HG03571 (cell line): ENCODE results near the gene MIS12.

ENCODE experiments used
- ATAC-seq: cut with Tn5 transposase; IDR thresholded peaks from one replicate; pipeline ENCODE4 v1.9.1; 2021; ENCODE audit not compliant: unreplicated experiment

Gene MIS12, protein sequence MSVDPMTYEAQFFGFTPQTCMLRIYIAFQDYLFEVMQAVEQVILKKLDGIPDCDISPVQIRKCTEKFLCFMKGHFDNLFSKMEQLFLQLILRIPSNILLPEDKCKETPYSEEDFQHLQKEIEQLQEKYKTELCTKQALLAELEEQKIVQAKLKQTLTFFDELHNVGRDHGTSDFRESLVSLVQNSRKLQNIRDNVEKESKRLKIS

DNA sequence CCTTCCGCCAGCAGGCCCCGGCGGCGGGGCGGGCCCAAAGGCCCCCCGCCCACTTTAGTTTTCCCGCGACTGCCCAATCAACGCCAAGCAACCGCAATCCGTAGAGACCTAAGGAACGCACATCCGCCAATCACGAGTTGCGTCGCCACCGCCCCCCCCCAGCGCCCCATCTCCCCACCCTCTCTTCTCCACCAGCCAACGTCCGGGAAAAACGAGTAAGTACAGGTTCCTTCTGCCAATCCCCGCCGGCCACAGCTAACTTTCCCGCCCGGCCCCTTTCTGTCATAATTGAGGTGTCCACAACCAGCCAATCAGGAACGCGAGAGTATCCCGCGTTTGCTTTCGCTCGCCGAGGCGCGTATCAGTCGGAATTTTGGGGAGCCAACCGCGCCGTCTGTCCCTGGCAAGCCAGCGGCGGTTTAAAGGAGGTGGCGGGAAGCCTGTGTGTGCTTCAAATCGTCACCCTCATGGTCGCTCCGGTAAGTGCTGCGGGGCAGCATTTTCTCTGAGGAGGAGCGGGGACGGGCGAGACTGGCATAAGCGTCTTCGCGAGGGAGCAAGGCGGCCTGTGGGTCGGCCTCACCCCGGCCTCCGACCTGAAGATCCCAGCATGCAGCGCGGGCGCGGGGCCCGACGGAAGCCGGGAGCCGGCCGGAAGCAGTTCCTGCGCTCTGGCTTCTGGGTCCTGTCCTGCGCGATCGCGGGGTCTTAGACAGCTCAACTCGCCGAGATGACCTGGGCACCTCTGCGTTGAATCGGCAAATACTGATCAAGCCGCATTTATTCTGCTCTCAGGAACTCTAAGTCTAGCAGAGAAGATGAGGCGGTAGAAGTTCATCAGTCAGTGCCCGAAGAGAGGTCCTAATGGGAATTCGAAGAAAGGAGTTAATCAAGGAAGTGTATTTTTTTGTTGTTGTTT lies at the start of gene MIS12:
Gene MIS12 (plus strand): TSS at position 361 of the 919 bp plus-strand sequence. CDS start 2,297 bp downstream, outside the sequence.
- peak; percentile 86 for ATAC-seq

DNA sequence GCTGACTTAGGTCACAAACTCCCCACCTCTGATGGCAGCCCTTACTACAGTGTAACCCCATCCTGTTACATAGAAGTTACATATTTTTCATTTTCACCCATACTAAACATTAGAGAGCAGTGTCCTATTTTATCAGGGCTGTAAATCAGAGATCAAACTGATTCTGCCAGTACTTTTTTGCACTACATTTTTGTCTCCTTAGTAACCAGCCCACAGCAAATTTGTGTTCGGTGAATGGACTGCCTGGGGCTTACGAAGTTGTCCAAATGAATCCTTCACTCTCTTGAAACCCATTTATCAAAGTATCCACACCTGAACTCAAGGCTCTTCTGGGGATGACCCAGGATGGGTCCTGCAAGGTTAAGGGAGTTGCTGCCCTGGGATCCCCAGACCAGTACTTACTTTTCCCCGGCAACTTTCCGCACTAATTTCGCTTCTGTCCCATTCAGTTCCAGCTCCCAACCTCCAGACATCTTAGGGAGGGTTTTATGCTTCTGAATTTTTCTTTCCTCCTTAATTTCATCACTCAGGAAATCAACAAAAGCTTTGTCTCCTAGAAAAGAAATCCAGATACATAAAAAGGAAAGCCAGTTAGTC lies 48.5 kb upstream of the MIS12 start:
- ATAC-seq, result no peak

DNA sequence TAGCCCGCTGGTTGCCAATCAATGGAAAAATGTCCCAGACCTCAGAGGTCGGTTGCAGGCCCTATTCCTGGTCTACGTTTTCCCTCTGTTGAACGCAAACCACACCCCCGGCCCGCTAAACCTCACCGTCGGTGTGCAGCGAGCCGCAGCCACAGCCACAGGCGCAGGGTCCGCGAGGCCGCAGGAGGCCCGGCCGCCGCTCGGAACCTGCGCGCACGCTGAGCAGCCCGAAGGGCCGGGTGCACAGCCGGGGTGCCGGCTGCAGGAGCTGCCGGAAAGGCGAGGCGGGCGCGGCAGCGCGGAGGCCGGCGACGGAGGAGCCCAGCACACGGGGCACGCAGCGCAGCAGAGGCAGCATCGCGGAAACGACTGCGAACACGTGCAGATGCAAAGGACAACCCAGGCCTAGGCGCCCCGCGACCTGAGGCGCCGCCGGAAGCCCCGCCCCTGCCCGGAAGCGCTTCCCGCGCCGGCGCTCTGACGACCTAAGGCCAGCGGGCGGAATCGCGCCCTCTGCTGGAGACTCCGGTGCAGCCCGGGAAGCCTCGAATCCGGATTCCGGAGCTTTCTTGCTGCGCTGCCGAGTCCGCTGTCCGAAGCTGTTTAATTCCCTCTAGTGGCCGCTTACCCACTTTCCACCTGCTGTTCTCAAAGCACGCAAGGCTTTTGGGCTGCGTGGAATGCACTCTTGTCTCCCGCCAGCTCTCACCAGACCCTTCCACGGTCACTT lies 47.5 kb upstream of the MIS12 start, which contains the start of gene C1QBP:
Gene C1QBP (minus strand): TSS at position 440 of the 730 bp plus-strand sequence. CDS start 82 bp downstream, at position 358.
- peak; percentile 77 for ATAC-seq

GRCh38 chr17:5439446-5439764 lies 47.0 kb upstream of the MIS12 start:
- ATAC-seq, result no peak

DNA sequence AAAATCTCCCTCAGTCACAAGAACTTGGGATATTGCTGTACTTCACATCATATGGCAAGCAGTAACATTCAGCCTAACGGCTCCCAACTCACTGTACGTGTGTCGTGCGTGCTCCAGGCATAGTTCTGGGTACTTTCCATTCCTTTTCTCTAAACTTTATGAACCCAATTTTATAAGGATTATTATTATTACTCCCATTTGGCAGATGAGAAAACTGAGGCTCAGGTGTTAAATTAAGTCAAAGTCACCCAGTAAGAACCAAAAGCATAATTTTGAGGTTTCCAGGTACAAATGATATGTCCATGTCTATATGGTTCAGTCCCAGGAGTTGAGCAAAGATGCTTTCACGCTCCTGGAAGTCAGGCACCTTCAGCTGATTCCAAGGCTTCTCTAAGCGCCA lies 42.6 kb upstream of the MIS12 start:
- ATAC-seq, result no peak

- no peak for ATAC-seq
Observed at GRCh38 chr17:5444209-5444608, 42.2 kb upstream of the MIS12 start.

DNA sequence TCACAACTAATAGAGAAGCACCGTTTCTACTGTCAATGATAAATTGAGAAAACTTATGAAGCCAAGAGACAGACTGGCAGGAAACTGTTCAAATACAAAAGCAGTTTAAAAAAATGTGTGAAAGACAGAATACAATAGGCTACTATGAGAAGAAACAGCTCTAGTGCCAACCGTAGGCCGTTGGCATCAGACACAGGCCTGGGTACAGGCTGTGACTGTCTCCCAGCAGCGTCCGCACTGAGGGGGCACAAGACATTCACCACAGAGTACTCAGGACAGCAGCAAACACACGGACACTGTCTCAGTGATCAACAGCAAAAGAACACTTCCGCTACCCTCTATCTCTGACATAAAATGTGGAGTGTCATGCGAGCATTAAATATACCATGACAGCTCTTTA lies 39.6 kb upstream of the MIS12 start:
- no peak for ATAC-seq

DNA sequence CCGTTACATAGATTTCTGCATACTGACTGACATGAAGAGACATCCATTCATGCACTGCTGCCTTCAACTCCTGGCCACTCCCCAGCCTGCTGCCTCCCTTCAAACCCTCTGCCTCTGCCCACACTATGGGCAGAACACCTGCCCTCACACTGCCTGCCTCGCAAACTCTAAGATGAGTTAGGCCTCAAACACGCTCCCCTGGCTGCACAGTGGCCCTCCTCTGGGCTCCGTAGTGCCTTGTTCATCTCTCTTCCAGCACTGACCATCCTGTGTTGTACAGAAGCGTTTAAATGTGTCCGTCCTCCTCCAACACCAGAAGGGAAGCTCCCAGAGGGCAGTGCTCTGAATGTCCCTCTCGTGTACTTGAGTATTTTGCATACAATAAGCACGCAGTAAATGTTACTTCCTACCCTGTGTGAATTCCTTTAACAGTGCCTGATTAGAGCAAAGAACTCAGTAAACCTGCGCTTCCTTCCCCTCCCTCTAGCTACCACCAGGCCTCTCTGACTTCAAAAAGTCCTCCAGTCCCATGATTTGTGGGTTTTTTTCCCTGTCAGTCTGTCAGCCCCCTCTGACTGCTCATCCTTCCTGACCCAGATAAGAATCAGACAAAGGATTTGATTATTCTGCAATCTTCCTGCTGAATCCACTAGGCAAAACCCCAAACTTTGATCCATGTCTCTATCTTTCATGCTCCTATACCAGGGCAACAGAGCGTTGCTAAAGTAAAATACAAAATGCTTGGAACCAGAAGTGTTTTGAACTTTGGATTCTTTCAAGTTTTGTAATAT lies 21.5 kb upstream of the MIS12 start:
- ATAC-seq, result no peak

DNA sequence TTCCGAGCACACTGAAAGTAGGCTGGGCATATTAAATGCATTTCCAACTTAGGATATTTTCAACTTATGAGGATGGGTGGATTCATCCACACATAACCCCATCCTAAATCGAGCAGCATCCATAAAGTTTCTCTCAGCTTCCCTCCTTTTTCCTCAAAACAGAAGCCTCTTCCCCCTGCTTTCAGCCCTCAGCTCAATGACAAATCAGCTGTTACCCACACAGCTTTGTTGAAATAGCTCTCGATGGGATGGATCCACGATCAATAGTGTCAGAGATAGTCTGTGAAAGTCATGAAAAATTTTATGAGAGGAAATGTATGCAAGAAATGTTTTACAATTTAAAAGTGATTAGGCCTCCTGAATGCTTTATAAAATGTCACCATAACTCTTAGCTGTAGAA lies 20.1 kb upstream of the MIS12 start:
- no peak for ATAC-seq

GRCh38 chr17:5467416-5467815 lies 18.9 kb upstream of the MIS12 start:
- ATAC-seq, result no peak

- no peak for ATAC-seq
Observed at GRCh38 chr17:5468075-5468473, 18.3 kb upstream of the MIS12 start.

DNA sequence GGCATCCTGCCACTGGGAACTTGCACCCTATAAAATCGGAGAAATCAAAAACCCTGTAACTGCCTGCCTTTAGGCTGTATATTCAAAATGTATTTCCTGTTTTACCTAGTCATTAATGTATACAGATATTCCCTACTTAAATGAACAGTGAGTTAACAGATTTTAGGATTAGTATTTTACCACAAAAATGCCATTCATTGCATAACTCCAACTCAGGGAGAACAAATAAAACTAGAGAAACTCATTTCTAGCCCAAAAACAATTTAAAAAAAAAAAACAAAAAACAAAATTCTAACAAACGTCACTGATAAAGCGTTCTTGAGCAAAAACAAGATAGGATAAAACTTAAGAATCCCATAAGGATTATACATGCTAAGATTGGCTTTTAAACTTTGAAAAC lies 13.9 kb upstream of the MIS12 start:
- no peak for ATAC-seq

DNA sequence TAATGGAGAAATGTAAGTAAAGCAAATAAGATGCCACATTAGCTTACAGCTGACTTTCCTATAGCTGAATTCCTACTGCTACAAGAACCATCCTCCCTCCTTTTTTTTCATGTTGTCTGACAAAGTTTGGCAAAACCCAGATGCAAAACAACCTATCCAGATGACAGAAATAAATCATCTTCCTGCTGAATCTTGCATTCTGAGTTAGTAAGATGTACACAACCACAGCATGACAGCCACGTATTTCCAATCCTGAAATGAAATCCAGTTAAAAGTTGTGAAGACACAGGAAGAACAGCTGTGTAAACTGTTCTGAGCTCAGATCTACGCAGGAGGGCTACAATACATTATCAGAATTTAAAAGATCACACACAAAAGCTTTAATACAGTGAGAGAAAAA lies 12.5 kb upstream of the MIS12 start:
- ATAC-seq, result no peak

- no peak for ATAC-seq
Observed at GRCh38 chr17:5478992-5479391, 7.4 kb upstream of the MIS12 start.

- no peak for ATAC-seq
Observed at GRCh38 chr17:5480962-5481361, 5.4 kb upstream of the MIS12 start.

DNA sequence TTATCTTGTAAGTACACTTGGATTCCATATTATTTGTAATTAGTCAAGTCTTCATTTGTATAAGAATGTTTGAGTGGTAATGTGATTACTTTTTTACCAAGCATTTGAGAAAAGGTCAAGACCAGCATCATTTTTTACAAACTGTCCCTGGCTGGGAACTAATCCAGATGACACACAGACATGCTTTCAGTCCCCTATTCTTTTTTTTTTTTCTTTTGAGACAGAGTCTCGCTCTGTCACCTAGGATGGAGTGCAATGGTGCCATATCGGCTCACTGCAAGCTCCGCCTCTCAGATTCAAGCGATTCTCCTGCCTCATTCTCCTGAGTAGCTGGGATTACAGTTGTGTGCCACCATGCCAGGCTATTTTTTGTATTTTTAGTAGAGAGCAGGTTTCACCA lies 4.9 kb upstream of the MIS12 start:
- ATAC-seq, result no peak

DNA sequence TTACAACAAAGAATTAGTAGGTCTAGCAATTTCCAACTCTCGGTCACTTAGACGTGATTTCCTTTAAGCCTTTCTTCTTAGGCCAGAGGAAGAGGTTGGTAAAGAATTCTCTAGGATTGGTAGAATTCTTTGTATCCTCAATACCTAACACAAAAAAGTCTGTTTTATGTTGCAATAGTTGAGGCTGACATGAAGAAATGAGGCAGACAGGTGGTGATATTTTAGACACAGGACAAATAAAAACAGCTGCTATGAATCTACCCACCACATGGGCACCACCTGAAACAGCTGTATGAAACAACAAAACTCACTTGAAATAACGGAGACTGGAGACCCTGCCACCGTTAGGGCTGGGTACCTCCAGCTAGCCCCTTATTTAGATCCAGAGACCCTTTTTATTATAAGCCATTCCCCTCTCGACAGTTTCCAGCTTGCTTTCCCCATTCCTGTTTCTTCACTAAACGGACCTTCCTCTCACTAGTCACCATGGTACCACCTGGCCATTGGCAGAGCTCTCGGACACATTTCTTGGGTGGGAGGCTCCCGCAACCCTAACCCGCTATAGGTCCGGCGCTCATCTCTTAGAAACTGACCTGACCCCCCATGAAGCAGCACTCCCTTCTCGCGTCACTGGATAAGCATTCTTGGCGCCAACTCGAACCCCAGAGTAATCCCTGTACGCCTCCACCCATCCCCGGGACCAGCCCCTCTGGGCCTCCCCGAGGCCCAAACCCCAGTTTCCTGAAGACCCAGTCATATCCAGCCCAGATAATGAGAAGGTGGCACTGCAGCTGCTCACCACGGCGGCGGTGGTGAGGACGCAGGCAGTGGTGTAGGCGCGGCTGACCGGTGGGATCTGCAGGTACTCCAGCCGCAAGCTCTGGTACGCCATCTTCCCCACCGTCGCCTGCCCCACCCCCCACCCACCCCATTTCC lies 828 bp upstream of the MIS12 start, which contains the start of gene DERL2:
Gene DERL2 (minus strand): TSS at position 909 of the 936 bp plus-strand sequence. CDS start 17 bp downstream, at position 892.
- peak; percentile 10 for ATAC-seq

DNA sequence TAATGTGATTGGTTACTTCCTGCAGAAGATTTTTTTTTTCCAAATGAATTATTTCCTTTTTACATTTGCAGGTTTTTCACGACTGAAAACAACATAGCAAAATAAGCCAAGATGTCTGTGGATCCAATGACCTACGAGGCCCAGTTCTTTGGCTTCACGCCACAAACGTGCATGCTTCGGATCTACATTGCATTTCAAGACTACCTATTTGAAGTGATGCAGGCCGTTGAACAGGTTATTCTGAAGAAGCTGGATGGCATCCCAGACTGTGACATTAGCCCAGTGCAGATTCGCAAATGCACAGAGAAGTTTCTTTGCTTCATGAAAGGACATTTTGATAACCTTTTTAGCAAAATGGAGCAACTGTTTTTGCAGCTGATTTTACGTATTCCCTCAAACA lies 2.4 kb downstream of the MIS12 start:
- ATAC-seq, result no peak

GRCh38 chr17:5492970-5493369 lies 6.6 kb downstream of the MIS12 start:
- no peak for ATAC-seq
